Natural killer cell treated with Interleukin-12 subunit alpha and Interleukin-12 subunit beta and Interleukin-15 and Interleukin-18, amount 100 ng/mL, for 72 hours (primary cell): Measurements from ENCODE around the gene HLA-DOA. TPM values are rescaled to one million over a fixed set of nuclear protein-coding genes. Genes with fewer than 3 reads are reported as not detected.

ENCODE experiments used
- ATAC-seq, 2 donors: fragments of 150-1000 bp; cut with Tn5 transposase in 1 of 2; sonication (Bioruptor Pico), chemical (Tn5 transposase) in 1 of 2; 2 replicates each; pipeline ENCODE4 v1.10.0; 2021
- DNase-seq: peaks from one replicate; pipeline ENCODE4 v3.0.0; 2022; ENCODE audit warnings: low spot score
- H3K27ac Mint-ChIP-seq, 2 donors: 1 replicate in 1 of 2; 2 replicates in 1 of 2; pipeline ENCODE4 v1.8.0; 2022; ENCODE audit warnings: mixed read lengths in 2 of 2, mild to moderate bottlenecking in 1 of 2, moderate library complexity in 1 of 2
- H3K27me3 Mint-ChIP-seq, 2 donors: 1 replicate in 1 of 2; 2 replicates in 1 of 2; pipeline ENCODE4 v1.8.0; 2022; ENCODE audit warnings: mixed read lengths in 2 of 2
- H3K36me3 Mint-ChIP-seq: one replicate; pipeline ENCODE4 v1.8.0; 2022; ENCODE audit warnings: mixed read lengths
- H3K4me1 Mint-ChIP-seq, 2 donors: 1 replicate in 1 of 2; 2 replicates in 1 of 2; pipeline ENCODE4 v1.8.0; 2022; ENCODE audit warnings: low read depth in 2 of 2, mixed read lengths in 2 of 2, mild to moderate bottlenecking in 1 of 2
- H3K4me3 Mint-ChIP-seq: one replicate; pipeline ENCODE4 v1.8.0; 2022; ENCODE audit warnings: mixed read lengths
- H3K9me3 Mint-ChIP-seq: 2 replicates; pipeline ENCODE4 v1.8.0; 2022; ENCODE audit warnings: mixed read lengths
- total RNA-seq, 2 donors: library from RNA; stranded (reverse); gene quantifications; one replicate each; pipeline ENCODE4 v1.2.3, GENCODE V29; 2022

Gene HLA-DOA
- total RNA-seq, 2 donors from 2014 or later: 0.86 to 22.1 TPM

- DNase-seq: no peak
- H3K27me3 Mint-ChIP-seq: peaks cover 0 to 21% of the 10 kb centered on the region in 2 donors
- H3K4me3 Mint-ChIP-seq: peak overlapping the region; percentile 5
- no peak for ATAC-seq
- peaks cover 14 to 26% of the 10 kb centered on the region in 2 donors for H3K4me1 Mint-ChIP-seq
- no peaks in the 10 kb centered on the region for H3K36me3 Mint-ChIP-seq
- H3K9me3 Mint-ChIP-seq: no peaks in the 10 kb centered on the region
- H3K27ac Mint-ChIP-seq: peak overlapping the region in 1 of 2 donors; percentile 91
Observed at GRCh38 chr6:33028220-33028849, 18.9 kb upstream of the HLA-DOA start.

GRCh38 chr6:33024521-33024920, 15.1 kb upstream of the HLA-DOA start:
- Mint-ChIP-seq H3K4me1 (peaks cover 16 to 24% of the 10 kb centered on the region in 2 donors), H3K36me3 (no peaks in the 10 kb centered on the region), H3K4me3 (no peak overlapping the region), H3K9me3 (no peaks in the 10 kb centered on the region), H3K27ac (no peak overlapping the region), H3K27me3 (peaks cover 0 to 8% of the 10 kb centered on the region in 2 donors)
- no peak for ATAC-seq
- no peak for DNase-seq

GRCh38 chr6:33023536-33023935, 14.1 kb upstream of the HLA-DOA start:
- H3K4me3 Mint-ChIP-seq: no peak overlapping the region
- H3K27me3 Mint-ChIP-seq: peaks cover 0 to 4% of the 10 kb centered on the region in 2 donors
- ATAC-seq (no peak), DNase-seq (no peak)
- no peak overlapping the region for H3K27ac Mint-ChIP-seq
- peaks cover 21 to 25% of the 10 kb centered on the region in 2 donors for H3K4me1 Mint-ChIP-seq
- no peaks in the 10 kb centered on the region for H3K9me3 Mint-ChIP-seq
- no peaks in the 10 kb centered on the region for H3K36me3 Mint-ChIP-seq

- Mint-ChIP-seq H3K9me3 (no peaks in the 10 kb centered on the region), H3K4me1 (peaks cover 21 to 26% of the 10 kb centered on the region in 2 donors), H3K36me3 (no peaks in the 10 kb centered on the region), H3K27me3 (peaks cover 0 to 2% of the 10 kb centered on the region in 2 donors), H3K4me3 (no peak overlapping the region), H3K27ac (no peak overlapping the region)
- DNase-seq (no peak), ATAC-seq (no peak)
Observed at GRCh38 chr6:33021917-33022316, 12.5 kb upstream of the HLA-DOA start.

- no peak for ATAC-seq
- H3K27ac Mint-ChIP-seq: peak overlapping the region; percentile 62 to 83
- no peak for DNase-seq
- H3K27me3 Mint-ChIP-seq: peaks cover 0 to 2% of the 10 kb centered on the region in 2 donors
- H3K4me3 Mint-ChIP-seq: peak overlapping the region; percentile 87
- H3K9me3 Mint-ChIP-seq: no peaks in the 10 kb centered on the region
- H3K36me3 Mint-ChIP-seq: no peaks in the 10 kb centered on the region
- H3K4me1 Mint-ChIP-seq: peaks cover 25 to 32% of the 10 kb centered on the region in 2 donors
Observed at GRCh38 chr6:33019372-33019771, 10.0 kb upstream of the HLA-DOA start.

- DNase-seq: no peak
- H3K27ac Mint-ChIP-seq: peak overlapping the region; percentile 62 to 83
- H3K9me3 Mint-ChIP-seq: no peaks in the 10 kb centered on the region
- no peaks in the 10 kb centered on the region for H3K36me3 Mint-ChIP-seq
- H3K4me3 Mint-ChIP-seq: peak overlapping the region; percentile 87
- H3K27me3 Mint-ChIP-seq: peaks cover 0 to 2% of the 10 kb centered on the region in 2 donors
- peaks cover 25 to 32% of the 10 kb centered on the region in 2 donors for H3K4me1 Mint-ChIP-seq
- peak; percentile 85 to 91 for ATAC-seq
Observed at GRCh38 chr6:33018904-33019303, 9.5 kb upstream of the HLA-DOA start.

GRCh38 chr6:33018418-33018817, 9.0 kb upstream of the HLA-DOA start:
- ATAC-seq (no peak), DNase-seq (no peak)
- Mint-ChIP-seq H3K4me1 (peaks cover 25 to 32% of the 10 kb centered on the region in 2 donors), H3K27ac (peak overlapping the region; percentile 62 to 83), H3K27me3 (peaks cover 0 to 4% of the 10 kb centered on the region in 2 donors), H3K4me3 (peak overlapping the region; percentile 87), H3K36me3 (no peaks in the 10 kb centered on the region), H3K9me3 (no peaks in the 10 kb centered on the region)

GRCh38 chr6:33017694-33018353, 8.4 kb upstream of the HLA-DOA start:
- DNase-seq: no peak
- Mint-ChIP-seq H3K9me3 (no peaks in the 10 kb centered on the region), H3K4me3 (peak overlapping the region; percentile 87), H3K27ac (peak overlapping the region; percentile 62 to 83), H3K27me3 (peaks cover 0 to 8% of the 10 kb centered on the region in 2 donors), H3K4me1 (peaks cover 25 to 32% of the 10 kb centered on the region in 2 donors), H3K36me3 (no peaks in the 10 kb centered on the region)
- no peak for ATAC-seq

- no peak for ATAC-seq
- Mint-ChIP-seq H3K4me1 (peaks cover 25 to 32% of the 10 kb centered on the region in 2 donors), H3K27me3 (peaks cover 0 to 11% of the 10 kb centered on the region in 2 donors), H3K36me3 (no peaks in the 10 kb centered on the region), H3K27ac (no peak overlapping the region), H3K4me3 (no peak overlapping the region), H3K9me3 (no peaks in the 10 kb centered on the region)
- DNase-seq: no peak
Observed at GRCh38 chr6:33017018-33017417, 7.6 kb upstream of the HLA-DOA start.

GRCh38 chr6:33015798-33016197, 6.4 kb upstream of the HLA-DOA start:
- no peak for ATAC-seq
- H3K9me3 Mint-ChIP-seq: no peaks in the 10 kb centered on the region
- no peak overlapping the region for H3K27ac Mint-ChIP-seq
- H3K36me3 Mint-ChIP-seq: no peaks in the 10 kb centered on the region
- H3K27me3 Mint-ChIP-seq: peaks cover 0 to 11% of the 10 kb centered on the region in 2 donors
- DNase-seq: no peak
- no peak overlapping the region for H3K4me3 Mint-ChIP-seq
- peaks cover 25 to 32% of the 10 kb centered on the region in 2 donors for H3K4me1 Mint-ChIP-seq

- H3K36me3 Mint-ChIP-seq: no peaks in the 10 kb centered on the region
- no peak overlapping the region for H3K27ac Mint-ChIP-seq
- H3K4me3 Mint-ChIP-seq: no peak overlapping the region
- no peaks in the 10 kb centered on the region for H3K9me3 Mint-ChIP-seq
- H3K27me3 Mint-ChIP-seq: peaks cover 0 to 11% of the 10 kb centered on the region in 2 donors
- ATAC-seq (peak; percentile 67 to 68), DNase-seq (peak; percentile 76)
- peaks cover 25 to 31% of the 10 kb centered on the region in 2 donors for H3K4me1 Mint-ChIP-seq
Observed at GRCh38 chr6:33014841-33015634, 5.6 kb upstream of the HLA-DOA start.

GRCh38 chr6:33013608-33014007, 4.2 kb upstream of the HLA-DOA start:
- Mint-ChIP-seq H3K4me1 (peaks cover 22 to 28% of the 10 kb centered on the region in 2 donors), H3K4me3 (no peak overlapping the region), H3K27ac (no peak overlapping the region), H3K9me3 (no peaks in the 10 kb centered on the region), H3K27me3 (peaks cover 0 to 15% of the 10 kb centered on the region in 2 donors), H3K36me3 (no peaks in the 10 kb centered on the region)
- ATAC-seq: no peak
- no peak for DNase-seq

- no peaks in the 10 kb centered on the region for H3K36me3 Mint-ChIP-seq
- no peaks in the 10 kb centered on the region for H3K9me3 Mint-ChIP-seq
- no peak overlapping the region for H3K27ac Mint-ChIP-seq
- peaks cover 13 to 25% of the 10 kb centered on the region in 2 donors for H3K4me1 Mint-ChIP-seq
- H3K27me3 Mint-ChIP-seq: peaks cover 0 to 13% of the 10 kb centered on the region in 2 donors
- no peak overlapping the region for H3K4me3 Mint-ChIP-seq
- DNase-seq: no peak
- no peak for ATAC-seq
Observed at GRCh38 chr6:33010356-33010755, 965 bp upstream of the HLA-DOA start.
